ENCODE data around the gene USP32. TPM values are rescaled to one million over a fixed set of nuclear protein-coding genes. Genes with fewer than 3 reads are reported as not detected.

The USP32 gene
- total and polyA plus RNA-seq, 4 experiments from 2014 or later, result 2.6 to 36.2 (median 20.4) TPM

DNA sequence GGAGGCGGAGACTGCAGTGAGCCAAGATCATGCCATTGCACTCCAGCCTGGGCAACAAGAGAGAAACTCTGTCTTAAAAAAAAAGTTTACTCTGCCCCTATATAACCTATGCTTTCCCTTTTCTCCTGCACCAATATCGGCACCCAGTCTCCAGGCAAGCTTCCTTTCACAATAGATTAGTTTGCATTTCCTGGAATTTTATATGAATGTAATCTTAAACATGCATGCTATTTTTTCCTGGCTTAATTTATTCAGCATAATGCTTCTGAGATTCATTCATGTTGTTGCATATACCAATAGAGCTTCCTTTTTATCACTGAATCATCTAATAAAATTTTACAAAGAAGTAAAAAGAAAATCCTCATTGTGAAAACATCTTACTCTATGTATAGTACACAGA, 59.4 kb downstream of the USP32 start:
- no peaks in the 10 kb centered on the region for H3K9me3 Mint-ChIP-seq

DNA sequence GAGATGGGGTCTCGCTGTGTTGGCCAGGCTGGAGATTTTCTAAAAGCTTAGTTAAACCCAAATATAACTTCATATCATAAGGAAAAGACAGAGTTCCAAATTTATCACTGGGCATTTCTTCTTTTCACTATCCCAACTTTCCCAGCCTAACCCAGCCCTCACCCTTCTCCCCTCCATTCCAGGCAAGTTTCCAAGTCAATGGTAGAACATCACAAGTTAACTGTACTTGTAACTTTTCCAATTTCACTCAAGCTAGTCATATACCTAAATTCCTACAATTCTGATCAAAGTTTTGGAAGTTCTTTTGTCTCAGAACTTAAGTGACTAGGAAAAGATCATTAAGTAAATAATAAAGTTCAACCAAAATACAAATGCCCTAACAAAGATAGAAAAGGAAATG, 61.2 kb downstream of the USP32 start:
- CTCF ChIA-PET (ENCODE audit: partially characterized antibody), result no interaction called here
- H3K36me3 ChIP-seq (ENCODE audit: insufficient read depth, low read length), result no peaks in the 10 kb centered on the region
- H3K27ac ChIP-seq (ENCODE audit: low read depth, low read length), result no peak overlapping the region
- no peak overlapping the region for H3K27ac Mint-ChIP-seq
- no peak overlapping the region for H3K4me3 ChIP-seq (ENCODE audit: low read length in 2 of 2)
- POLR2A ChIA-PET (ENCODE audit: partially characterized antibody), result no interaction called here
- no peaks in the 10 kb centered on the region for H3K27me3 ChIP-seq (ENCODE audit: insufficient read depth, low read length)
- intact Hi-C loops (cut with micrococcal nuclease), result no loop called here
- no peaks in the 10 kb centered on the region for H3K9me3 Mint-ChIP-seq
- H3K4me3 Mint-ChIP-seq, result no peak overlapping the region
- H3K36me3 Mint-ChIP-seq, result peaks cover 11 to 12% of the 10 kb centered on the region in 2 donors
- no peaks in the 10 kb centered on the region for H3K9me3 ChIP-seq (ENCODE audit: control insufficient read depth in 1 of 2, low read length in 2 of 2)
- H3K4me1 Mint-ChIP-seq, result peaks cover 0 to 7% (median 3%) of the 10 kb centered on the region in 4 donors
- no peak for DNase-seq
- no peaks in the 10 kb centered on the region for H3K4me1 ChIP-seq (ENCODE audit: insufficient read depth, low read length)
- H3K27me3 Mint-ChIP-seq, result no peaks in the 10 kb centered on the region

More for the DNA sequence above, 59.4 kb downstream of the USP32 start:
- H3K4me1 ChIP-seq (ENCODE audit: insufficient read depth, low read length), result no peaks in the 10 kb centered on the region
- ChIA-PET POLR2A (ENCODE audit: partially characterized antibody) (no interaction called here), CTCF (ENCODE audit: partially characterized antibody) (no interaction called here)
- no peaks in the 10 kb centered on the region for H3K9me3 ChIP-seq (ENCODE audit: control insufficient read depth in 1 of 2, low read length in 2 of 2)
- no peak for DNase-seq
- no peaks in the 10 kb centered on the region for H3K27me3 ChIP-seq (ENCODE audit: insufficient read depth, low read length)
- Mint-ChIP-seq H3K4me1 (peaks cover 0 to 4% (median 1%) of the 10 kb centered on the region in 4 donors), H3K4me3 (no peak overlapping the region), H3K36me3 (peaks cover 7 to 15% of the 10 kb centered on the region in 2 donors), H3K27ac (peak overlapping the region in 1 of 7 donors; percentile 40), H3K27me3 (no peaks in the 10 kb centered on the region)
- intact Hi-C loops (cut with micrococcal nuclease), result no loop called here
- no peaks in the 10 kb centered on the region for H3K36me3 ChIP-seq (ENCODE audit: insufficient read depth, low read length)
- H3K4me3 ChIP-seq (ENCODE audit: low read length in 2 of 2), result no peak overlapping the region
- H3K27ac ChIP-seq (ENCODE audit: low read depth, low read length), result no peak overlapping the region

DNA sequence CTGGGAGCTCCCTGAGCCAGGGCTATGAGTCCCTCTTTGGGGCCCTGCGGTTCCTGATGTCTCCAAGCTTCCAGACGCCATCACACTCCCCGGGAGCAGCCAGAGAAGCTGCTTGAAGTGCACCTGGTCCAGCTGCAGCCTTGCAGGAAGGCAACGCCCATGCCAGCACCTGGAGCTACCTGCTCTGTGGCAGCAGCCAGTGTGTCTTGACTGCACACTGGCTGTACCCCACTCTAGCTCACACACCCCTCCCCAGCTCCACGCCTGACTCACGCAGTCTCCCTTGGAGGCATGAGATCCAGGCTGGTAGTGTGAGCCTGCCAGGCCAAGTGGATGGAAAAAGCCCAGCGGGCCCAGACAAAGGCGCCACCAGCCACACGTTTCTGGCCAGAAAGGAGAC, 63.3 kb downstream of the USP32 start:
- Histone ChIP-seq H3K9me3 (ENCODE audit: control insufficient read depth in 1 of 2, low read length in 2 of 2) (no peaks in the 10 kb centered on the region), H3K4me3 (ENCODE audit: low read length in 2 of 2) (no peak overlapping the region), H3K4me1 (ENCODE audit: insufficient read depth, low read length) (no peaks in the 10 kb centered on the region), H3K36me3 (ENCODE audit: insufficient read depth, low read length) (no peaks in the 10 kb centered on the region), H3K27me3 (ENCODE audit: insufficient read depth, low read length) (no peaks in the 10 kb centered on the region), H3K27ac (ENCODE audit: low read depth, low read length) (no peak overlapping the region)
- DNase-seq, result no peak
- no peaks in the 10 kb centered on the region for H3K9me3 Mint-ChIP-seq
- H3K4me3 Mint-ChIP-seq, result no peak overlapping the region
- H3K4me1 Mint-ChIP-seq, result peaks cover 0 to 7% (median 3%) of the 10 kb centered on the region in 4 donors
- intact Hi-C loops (cut with micrococcal nuclease), result no loop called here
- no peaks in the 10 kb centered on the region for H3K27me3 Mint-ChIP-seq
- H3K27ac Mint-ChIP-seq, result no peak overlapping the region
- peaks cover 11 to 12% of the 10 kb centered on the region in 2 donors for H3K36me3 Mint-ChIP-seq
- CTCF ChIA-PET (ENCODE audit: partially characterized antibody), result no interaction called here
- POLR2A ChIA-PET (ENCODE audit: partially characterized antibody), result no interaction called here

DNA sequence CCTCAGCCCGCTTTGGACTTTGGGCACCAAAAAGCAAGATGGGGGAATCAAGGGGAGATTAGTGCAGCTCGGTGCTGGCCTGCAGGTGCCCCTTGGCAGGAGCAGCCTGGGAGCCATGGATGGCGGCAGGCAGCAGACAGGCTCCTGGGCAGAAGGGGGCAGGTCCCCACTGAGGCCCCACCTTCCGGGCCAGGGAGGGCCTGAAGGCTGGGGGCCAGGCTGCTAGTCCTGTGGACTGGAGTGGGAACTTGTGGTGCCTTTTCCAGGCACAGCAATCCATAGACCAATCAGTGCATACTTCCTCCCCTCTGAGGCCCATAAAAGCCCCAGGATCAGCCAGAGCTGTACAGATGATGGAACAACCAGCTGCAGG, 64.0 kb downstream of the USP32 start:
- no peaks in the 10 kb centered on the region for H3K27me3 Mint-ChIP-seq
- Histone ChIP-seq H3K36me3 (ENCODE audit: insufficient read depth, low read length) (no peaks in the 10 kb centered on the region), H3K4me3 (ENCODE audit: low read length in 2 of 2) (no peak overlapping the region), H3K27ac (ENCODE audit: low read depth, low read length) (no peak overlapping the region), H3K9me3 (ENCODE audit: control insufficient read depth in 1 of 2, low read length in 2 of 2) (no peaks in the 10 kb centered on the region), H3K4me1 (ENCODE audit: insufficient read depth, low read length) (no peaks in the 10 kb centered on the region), H3K27me3 (ENCODE audit: insufficient read depth, low read length) (no peaks in the 10 kb centered on the region)
- POLR2A ChIA-PET (ENCODE audit: partially characterized antibody), result no interaction called here
- CTCF ChIA-PET (ENCODE audit: partially characterized antibody), result no interaction called here
- H3K4me3 Mint-ChIP-seq, result no peak overlapping the region
- DNase-seq, result no peak
- H3K36me3 Mint-ChIP-seq, result peaks cover 11% of the 10 kb centered on the region in 2 donors
- H3K27ac Mint-ChIP-seq, result no peak overlapping the region
- peaks cover 0 to 7% (median 3%) of the 10 kb centered on the region in 4 donors for H3K4me1 Mint-ChIP-seq
- H3K9me3 Mint-ChIP-seq, result no peaks in the 10 kb centered on the region
- intact Hi-C loops (cut with micrococcal nuclease), result no loop called here

DNA sequence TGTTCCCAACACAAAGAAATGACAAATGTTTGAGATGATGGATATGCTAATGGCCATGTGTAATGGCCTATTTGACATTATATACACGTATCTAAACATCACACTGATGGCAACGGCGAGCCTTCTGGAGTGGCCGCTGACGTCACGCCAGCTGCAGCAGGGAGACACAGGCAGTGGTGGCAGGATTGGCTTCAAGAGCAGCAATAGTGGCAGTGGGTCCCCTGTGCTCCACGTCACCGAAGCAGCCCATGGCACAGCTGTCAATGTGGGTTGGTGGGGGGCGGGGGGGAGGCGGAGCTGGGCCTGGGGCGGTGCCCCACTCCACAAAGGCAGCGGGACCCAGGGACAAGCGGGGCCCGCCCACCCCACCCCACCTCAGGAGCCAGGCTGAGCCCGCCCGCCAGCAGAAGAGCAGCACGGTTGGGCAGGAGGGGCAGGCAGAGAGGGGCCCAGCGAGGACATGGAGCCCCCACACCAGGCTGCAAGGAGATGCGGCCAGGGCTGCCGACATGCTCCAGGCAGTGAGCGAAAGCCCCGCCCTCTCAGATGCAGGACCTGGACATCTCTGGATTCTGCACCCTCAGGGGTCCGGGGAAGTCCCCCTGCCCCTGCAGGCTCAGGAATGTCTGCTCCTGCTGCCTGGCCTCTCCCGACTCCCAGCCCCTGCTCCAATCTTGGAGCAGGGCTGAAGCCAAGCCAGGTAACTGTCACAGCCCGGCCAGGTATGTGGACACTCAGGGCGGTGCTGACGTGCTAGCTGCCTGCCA, 64.6 kb downstream of the USP32 start:
- H3K27me3 ChIP-seq (ENCODE audit: insufficient read depth, low read length), result no peaks in the 10 kb centered on the region
- Mint-ChIP-seq H3K4me3 (no peak overlapping the region), H3K27ac (peak overlapping the region in 3 of 7 donors; percentile 22 to 87 (median 24)), H3K4me1 (peaks cover 0 to 7% (median 2%) of the 10 kb centered on the region in 4 donors), H3K9me3 (no peaks in the 10 kb centered on the region), H3K27me3 (no peaks in the 10 kb centered on the region), H3K36me3 (peaks cover 6 to 8% of the 10 kb centered on the region in 2 donors)
- no peaks in the 10 kb centered on the region for H3K4me1 ChIP-seq (ENCODE audit: insufficient read depth, low read length)
- no peak for DNase-seq
- no peak overlapping the region for H3K4me3 ChIP-seq (ENCODE audit: low read length in 2 of 2)
- no peaks in the 10 kb centered on the region for H3K36me3 ChIP-seq (ENCODE audit: insufficient read depth, low read length)
- no peak overlapping the region for H3K27ac ChIP-seq (ENCODE audit: low read depth, low read length)
- H3K9me3 ChIP-seq (ENCODE audit: control insufficient read depth in 1 of 2, low read length in 2 of 2), result no peaks in the 10 kb centered on the region
- intact Hi-C loops (cut with micrococcal nuclease), result no loop called here
- ChIA-PET POLR2A (ENCODE audit: partially characterized antibody) (no interaction called here), CTCF (ENCODE audit: partially characterized antibody) (no interaction called here)

DNA sequence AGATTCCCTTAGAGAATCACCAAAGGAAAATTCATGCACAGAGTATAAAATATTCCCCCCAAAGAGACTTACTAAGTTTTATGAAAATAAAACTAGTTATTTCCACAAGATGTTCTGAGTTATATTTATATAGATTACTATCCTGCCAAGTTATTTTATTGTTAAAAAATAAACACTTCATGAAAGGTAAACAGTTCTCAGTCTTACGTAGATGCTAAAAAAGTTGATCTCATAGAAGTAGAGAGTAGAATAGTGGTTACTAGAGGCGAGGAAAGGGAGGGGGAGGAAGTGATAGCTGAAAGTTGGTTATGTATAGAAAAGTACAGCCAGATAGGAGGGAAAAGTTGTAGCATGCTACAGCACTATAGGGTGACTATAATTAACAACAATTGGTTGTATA, 65.2 kb downstream of the USP32 start:
- Histone ChIP-seq H3K4me3 (ENCODE audit: low read length in 2 of 2) (no peak overlapping the region), H3K27me3 (ENCODE audit: insufficient read depth, low read length) (no peaks in the 10 kb centered on the region), H3K27ac (ENCODE audit: low read depth, low read length) (no peak overlapping the region), H3K9me3 (ENCODE audit: control insufficient read depth in 1 of 2, low read length in 2 of 2) (no peaks in the 10 kb centered on the region), H3K36me3 (ENCODE audit: insufficient read depth, low read length) (no peaks in the 10 kb centered on the region), H3K4me1 (ENCODE audit: insufficient read depth, low read length) (no peaks in the 10 kb centered on the region)
- no peaks in the 10 kb centered on the region for H3K9me3 Mint-ChIP-seq
- peak overlapping the region in 2 of 7 donors; percentile 22 to 24 for H3K27ac Mint-ChIP-seq
- H3K27me3 Mint-ChIP-seq, result no peaks in the 10 kb centered on the region
- intact Hi-C loops (cut with micrococcal nuclease), result no loop called here
- peaks cover 6 to 8% of the 10 kb centered on the region in 2 donors for H3K36me3 Mint-ChIP-seq
- ChIA-PET POLR2A (ENCODE audit: partially characterized antibody) (no interaction called here), CTCF (ENCODE audit: partially characterized antibody) (no interaction called here)
- no peak overlapping the region for H3K4me3 Mint-ChIP-seq
- H3K4me1 Mint-ChIP-seq, result peaks cover 0 to 7% (median 2%) of the 10 kb centered on the region in 4 donors
- no peak for DNase-seq

DNA sequence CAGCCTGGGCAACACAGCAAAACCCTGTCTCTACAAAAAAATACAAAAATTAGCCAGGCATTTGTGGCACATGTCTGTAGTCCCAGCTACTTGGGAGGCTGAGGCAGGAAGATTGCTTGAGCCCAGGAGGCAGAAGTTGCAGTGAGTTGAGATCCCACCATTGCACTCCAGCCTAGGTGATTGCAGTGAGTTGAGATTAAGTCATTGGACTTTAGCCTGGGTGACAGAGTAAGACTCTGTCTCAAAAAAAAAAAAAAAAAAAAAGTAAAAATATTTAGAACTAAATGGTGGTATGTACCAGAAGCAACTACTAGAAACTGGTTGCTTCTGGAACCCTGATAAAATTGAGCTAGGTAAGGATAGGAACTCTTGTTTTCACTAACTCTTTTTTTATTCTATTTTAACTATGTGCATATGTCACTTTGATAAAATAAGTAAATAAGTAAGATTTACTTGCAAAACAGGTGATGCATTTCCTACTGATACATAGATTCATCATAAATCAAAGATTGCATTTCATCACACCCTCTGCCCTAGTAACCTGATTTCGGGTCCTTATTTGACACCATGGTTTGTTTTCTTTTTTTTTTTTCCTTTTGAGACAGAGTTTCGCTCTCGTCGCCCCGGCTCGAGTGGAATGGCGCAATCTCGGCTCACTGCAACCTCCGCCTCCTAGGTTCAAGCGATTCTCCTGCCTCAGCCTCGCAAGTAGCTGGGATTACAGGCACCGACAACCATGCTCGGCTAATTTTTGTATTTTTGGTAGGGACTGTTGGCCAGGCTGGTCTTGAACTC, 66.0 kb downstream of the USP32 start:
- no peak overlapping the region for H3K27ac ChIP-seq (ENCODE audit: low read depth, low read length)
- no peak for DNase-seq
- CTCF ChIA-PET (ENCODE audit: partially characterized antibody), result no interaction called here
- H3K36me3 ChIP-seq (ENCODE audit: insufficient read depth, low read length), result no peaks in the 10 kb centered on the region
- H3K27me3 ChIP-seq (ENCODE audit: insufficient read depth, low read length), result no peaks in the 10 kb centered on the region
- H3K27ac Mint-ChIP-seq, result peak overlapping the region in 1 of 7 donors; percentile 22
- peaks cover 6 to 8% of the 10 kb centered on the region in 2 donors for H3K36me3 Mint-ChIP-seq
- POLR2A ChIA-PET (ENCODE audit: partially characterized antibody), result interaction anchor here (0.7 kb wide), 1 partner anchor 10 kb away, joined by 3 read pairs; no protein-coding TSS in a partner anchor
- intact Hi-C loops (cut with micrococcal nuclease), result no loop called here
- H3K9me3 ChIP-seq (ENCODE audit: control insufficient read depth in 1 of 2, low read length in 2 of 2), result no peaks in the 10 kb centered on the region
- no peaks in the 10 kb centered on the region for H3K9me3 Mint-ChIP-seq
- no peak overlapping the region for H3K4me3 ChIP-seq (ENCODE audit: low read length in 2 of 2)
- no peak overlapping the region for H3K4me3 Mint-ChIP-seq
- H3K4me1 Mint-ChIP-seq, result peaks cover 3 to 11% (median 8%) of the 10 kb centered on the region in 4 donors
- H3K4me1 ChIP-seq (ENCODE audit: insufficient read depth, low read length), result no peaks in the 10 kb centered on the region
- H3K27me3 Mint-ChIP-seq, result no peaks in the 10 kb centered on the region
